22Rv1 (cell line): ENCODE measurements around the gene PTPRD.

ENCODE experiments used
- CTCF ChIP-seq: fragments of 450-650 bp; IDR thresholded peaks from 2 replicates; pipeline ENCODE4 v1.5.1; 2017; ENCODE audit warnings: mild to moderate bottlenecking
- ZFX ChIP-seq: fragments of 450-650 bp; IDR thresholded peaks from 2 replicates; pipeline ENCODE4 v1.6.1; 2017; ENCODE audit warnings: antibody characterized with exemption, borderline replicate concordance

DNA sequence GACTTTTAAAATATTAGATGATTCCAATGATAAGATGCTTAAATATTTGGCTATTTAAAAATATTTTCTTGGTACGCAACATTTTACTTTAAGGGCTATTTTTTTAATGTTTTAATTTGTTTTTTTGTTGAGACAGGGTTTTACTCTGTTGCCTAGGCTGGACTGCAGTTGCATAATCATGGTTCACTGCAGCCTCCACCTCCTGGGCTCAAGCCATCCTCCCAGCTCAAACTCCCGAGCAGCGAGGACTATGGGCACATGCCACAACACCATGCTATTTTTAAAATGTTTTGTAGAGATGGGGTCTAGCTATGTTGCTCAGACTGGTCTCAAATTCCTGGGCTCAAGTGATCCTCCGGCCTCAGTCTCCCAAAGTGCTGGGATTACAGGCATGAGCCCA is 1963.0 kb downstream of the PTPRD start:
- TF ChIP-seq CTCF (no peak), ZFX (no peak)
